Neural cell (in vitro differentiated cells): ENCODE results near the gene ATP9B. TPM values are rescaled to one million over a fixed set of nuclear protein-coding genes. Genes with fewer than 3 reads are reported as not detected.

Experiments
- H2AFZ ChIP-seq: fragments of 200-600, 300-800 bp; sonication (generic), shearing (Covaris generic); 2 replicates; pipeline ENCODE4 v1.6.0; 2014; ENCODE audit warnings: low read depth, mild to moderate bottlenecking, antibody characterized with exemption, low read length, moderate library complexity
- H3F3A ChIP-seq: fragments of 200-600 bp; shearing (Covaris generic); 2 replicates; pipeline ENCODE4 v1.6.1; 2016; ENCODE audit warnings: mild to moderate bottlenecking, moderate library complexity, mixed read lengths, antibody characterized with exemption, low read length; ENCODE audit not compliant: insufficient read depth, poor library complexity, severe bottlenecking
- H3K27ac ChIP-seq: fragments of 200-600, 300-800 bp; sonication (generic), shearing (Covaris generic); 2 replicates; pipeline ENCODE4 v1.5.1; 2014; ENCODE audit warnings: mild to moderate bottlenecking, low read length, moderate library complexity
- H3K27me3 ChIP-seq: fragments of 300-800, 200-600 bp; sonication (generic), shearing (Covaris generic); 2 replicates; pipeline ENCODE4 v1.6.0; 2014; ENCODE audit warnings: mild to moderate bottlenecking, low read depth, low read length, moderate library complexity; ENCODE audit not compliant: insufficient read depth
- H3K36me3 ChIP-seq: fragments of 300-800, 200-600 bp; sonication (generic), shearing (Covaris generic); 2 replicates; pipeline ENCODE4 v1.5.1; 2014; ENCODE audit warnings: mild to moderate bottlenecking, antibody characterized with exemption, low read length, moderate library complexity; ENCODE audit not compliant: insufficient read depth
- H3K4me2 ChIP-seq: fragments of 300-800, 200-600 bp; sonication (generic), shearing (Covaris generic); 2 replicates; pipeline ENCODE4 v1.6.0; 2014; ENCODE audit warnings: mild to moderate bottlenecking, low read length
- H3K4me3 ChIP-seq: fragments of 300-800, 200-600 bp; sonication (generic), shearing (Covaris generic); 2 replicates; pipeline ENCODE4 v1.5.1; 2014; ENCODE audit warnings: mild to moderate bottlenecking, low read length, moderate library complexity
- H3K79me2 ChIP-seq: fragments of 200-600 bp; shearing (Covaris generic); replicated peaks from 2 replicates; pipeline ENCODE4 v1.6.0; 2014; ENCODE audit warnings: mild to moderate bottlenecking, low read length, moderate library complexity; ENCODE audit not compliant: insufficient read depth
- H3K9ac ChIP-seq: fragments of 300-800, 200-600 bp; sonication (generic), shearing (Covaris generic); 2 replicates; pipeline ENCODE4 v1.6.1; 2016; ENCODE audit warnings: mild to moderate bottlenecking, low read length, mixed read lengths
- H3K9me2 ChIP-seq: fragments of 200-600 bp; shearing (Covaris generic); 2 replicates; pipeline ENCODE4 v1.6.1; 2016; ENCODE audit warnings: mild to moderate bottlenecking, low read length, mixed read lengths; ENCODE audit not compliant: insufficient read depth
- H3K9me3 ChIP-seq: fragments of 200-600, 300-800 bp; sonication (generic), shearing (Covaris generic); 2 replicates; pipeline ENCODE4 v1.6.1; 2016; ENCODE audit warnings: mild to moderate bottlenecking, mixed run types, low read length, moderate library complexity, mixed read lengths
- H4K20me1 ChIP-seq: fragments of 200-600 bp; shearing (Covaris generic); 2 replicates; pipeline ENCODE4 v1.6.1; 2016; ENCODE audit warnings: mild to moderate bottlenecking, mixed run types; ENCODE audit not compliant: insufficient read depth
- CTCF ChIP-seq: fragments of 450-650 bp; IDR thresholded peaks from 2 replicates; pipeline ENCODE4 v1.5.1; 2014; ENCODE audit warnings: antibody characterized with exemption, mild to moderate bottlenecking, moderate library complexity; ENCODE audit not compliant: poor library complexity, severe bottlenecking
- EP300 ChIP-seq: fragments of 450-650 bp; conservative IDR thresholded peaks from 2 replicates; pipeline ENCODE4 v1.6.1; 2014; ENCODE audit warnings: antibody characterized with exemption, mild to moderate bottlenecking, moderate library complexity; ENCODE audit not compliant: poor library complexity, severe bottlenecking
- EZH2 ChIP-seq: fragments of 200-600, 300-800 bp; shearing (Covaris generic), sonication (generic); IDR thresholded peaks from 2 replicates; pipeline ENCODE4 v1.6.1; 2014; ENCODE audit warnings: antibody characterized with exemption, low read length, borderline replicate concordance, mild to moderate bottlenecking; ENCODE audit not compliant: insufficient read depth, poor library complexity, severe bottlenecking
- MXI1 ChIP-seq: fragments of 450-650 bp; conservative IDR thresholded peaks from 2 replicates; pipeline ENCODE4 v1.6.1; 2014; ENCODE audit warnings: antibody characterized with exemption, mild to moderate bottlenecking; ENCODE audit not compliant: poor library complexity, severe bottlenecking
- POLR2AphosphoS5 ChIP-seq: IDR thresholded peaks from 2 replicates; pipeline ENCODE4 v1.6.1; 2012
- RAD21 ChIP-seq: fragments of 450-650 bp; conservative IDR thresholded peaks from 2 replicates; pipeline ENCODE4 v1.6.1; 2014; ENCODE audit warnings: antibody characterized with exemption, mild to moderate bottlenecking, moderate library complexity
- REST ChIP-seq: IDR thresholded peaks from 2 replicates; pipeline ENCODE4 v1.6.1; 2012; ENCODE audit warnings: borderline replicate concordance
- SMC3 ChIP-seq: fragments of 450-650 bp; conservative IDR thresholded peaks from 2 replicates; pipeline ENCODE4 v1.6.1; 2014; ENCODE audit warnings: antibody characterized with exemption, mild to moderate bottlenecking, moderate library complexity; ENCODE audit not compliant: poor library complexity
- TAF1 ChIP-seq: IDR thresholded peaks from 2 replicates; pipeline ENCODE4 v1.6.1; 2012; ENCODE audit warnings: low read depth
- polyA plus RNA-seq: library from polyadenylated mRNA; depleted of rRNA; stranded (reverse); fragments of >200 nt; gene quantifications from 2 replicates; pipeline ENCODE4 v1.2.3, GENCODE V29; 2014

ATP9B gene
- polyA plus RNA-seq, 1 donor from 2014 or later: 15.4 TPM

- Histone ChIP-seq H3K4me2 (no peak overlapping the region), H3K9ac (no peak overlapping the region), H3K9me2 (no peaks in the 10 kb centered on the region), H3K36me3 (no peaks in the 10 kb centered on the region), H3K9me3 (no peaks in the 10 kb centered on the region), H3K27me3 (peaks cover 5% of the 10 kb centered on the region), H3K4me3 (no peak overlapping the region), H4K20me1 (no peaks in the 10 kb centered on the region), H3K79me2 (no peaks in the 10 kb centered on the region), H3F3A (no peaks in the 10 kb centered on the region), H2AFZ (no peak overlapping the region), H3K27ac (no peak overlapping the region)
- TF ChIP-seq RAD21: no peak
- no peak for TF ChIP-seq CTCF
- TF ChIP-seq POLR2AphosphoS5: no peak
- no peak for TF ChIP-seq SMC3
- TF ChIP-seq TAF1: no peak
- no peak for TF ChIP-seq MXI1
- TF ChIP-seq EZH2: no peak
- TF ChIP-seq REST: no peak
- no peak for TF ChIP-seq EP300
Observed at GRCh38 chr18:79405019-79405780, 336.0 kb downstream of the ATP9B start.

GRCh38 chr18:79405781-79406575 lies 336.8 kb downstream of the ATP9B start:
- H3F3A ChIP-seq: no peaks in the 10 kb centered on the region
- TF ChIP-seq TAF1 (no peak), RAD21 (no peak), EP300 (no peak), CTCF (no peak), SMC3 (no peak), MXI1 (no peak), POLR2AphosphoS5 (no peak), EZH2 (no peak), REST (no peak)
- no peaks in the 10 kb centered on the region for H3K9me2 ChIP-seq
- H3K27me3 ChIP-seq: peaks cover 3% of the 10 kb centered on the region
- no peaks in the 10 kb centered on the region for H3K79me2 ChIP-seq
- no peaks in the 10 kb centered on the region for H3K9me3 ChIP-seq
- H3K27ac ChIP-seq: no peak overlapping the region
- H4K20me1 ChIP-seq: no peaks in the 10 kb centered on the region
- no peaks in the 10 kb centered on the region for H3K36me3 ChIP-seq
- no peak overlapping the region for H3K4me3 ChIP-seq
- no peak overlapping the region for H3K9ac ChIP-seq
- H2AFZ ChIP-seq: no peak overlapping the region
- H3K4me2 ChIP-seq: no peak overlapping the region
